GM23338 (cell line): ENCODE measurements around the gene CEP55. TPM values are rescaled to one million over a fixed set of nuclear protein-coding genes. Genes with fewer than 3 reads are reported as not detected.

ENCODE experiments used
- ATAC-seq: fragments of 200-7000 bp; cut with Tn5 transposase; 3 replicates; pipeline ENCODE4 v1.9.1; 2020
- DNase-seq: peaks from one replicate; pipeline ENCODE4 v3.0.0-alpha.2; 2015; ENCODE audit warnings: low spot score
- H2AFZ ChIP-seq: fragments of 200-600 bp; sonication (generic); 2 replicates; pipeline ENCODE4 v1.8.0; 2016; ENCODE audit warnings: antibody characterized with exemption, mild to moderate bottlenecking, moderate library complexity
- H3F3A ChIP-seq: fragments of 200-600 bp; sonication (generic); replicated peaks from 2 replicates; pipeline ENCODE4 v1.8.0; 2017; ENCODE audit warnings: antibody characterized with exemption, mixed run types, low read depth
- H3K27ac ChIP-seq: fragments of 200-600 bp; sonication (generic); 2 replicates; pipeline ENCODE4 v1.6.1; 2016; ENCODE audit warnings: low read depth
- H3K27me3 ChIP-seq: fragments of 200-600 bp; sonication (generic); 2 replicates; pipeline ENCODE4 v1.8.0; 2016; ENCODE audit warnings: mild to moderate bottlenecking, mixed run types, moderate library complexity; ENCODE audit not compliant: insufficient read depth
- H3K36me3 ChIP-seq: fragments of 200-600 bp; sonication (generic); 2 replicates; pipeline ENCODE4 v1.8.0; 2016; ENCODE audit warnings: mild to moderate bottlenecking; ENCODE audit not compliant: insufficient read depth
- H3K4me1 ChIP-seq: fragments of 200-600 bp; sonication (generic); 2 replicates; pipeline ENCODE4 v1.8.0; 2016; ENCODE audit warnings: mild to moderate bottlenecking, moderate library complexity; ENCODE audit not compliant: insufficient read depth
- H3K4me2 ChIP-seq: fragments of 200-600 bp; sonication (generic); 2 replicates; pipeline ENCODE4 v1.7.1; 2017; ENCODE audit warnings: mixed run types
- H3K4me3 ChIP-seq: fragments of 200-600 bp; sonication (generic); 2 replicates; pipeline ENCODE4 v1.6.1; 2016; ENCODE audit warnings: mixed run types
- H3K79me2 ChIP-seq: fragments of 200-600 bp; sonication (generic); replicated peaks from 2 replicates; pipeline ENCODE4 v1.8.0; 2017; ENCODE audit warnings: mild to moderate bottlenecking; ENCODE audit not compliant: insufficient read depth
- H3K9me2 ChIP-seq: fragments of 200-600 bp; sonication (generic); 2 replicates; pipeline ENCODE4 v1.8.0; 2017; ENCODE audit not compliant: insufficient read depth
- H4K20me1 ChIP-seq: fragments of 200-600 bp; sonication (generic); replicated peaks from 2 replicates; pipeline ENCODE4 v1.8.0; 2017; ENCODE audit warnings: mild to moderate bottlenecking; ENCODE audit not compliant: insufficient read depth
- H3K27ac Mint-ChIP-seq: 2 replicates; pipeline ENCODE4 v1.8.0; 2020; ENCODE audit warnings: inconsistent platforms, mild to moderate bottlenecking, moderate library complexity, mixed read lengths
- H3K27me3 Mint-ChIP-seq: 3 replicates; pipeline ENCODE4 v1.8.0; 2022; ENCODE audit warnings: low read depth, mild to moderate bottlenecking, moderate library complexity, mixed read lengths, inconsistent platforms; ENCODE audit not compliant: insufficient read depth, poor library complexity
- H3K36me3 Mint-ChIP-seq: 3 replicates; pipeline ENCODE4 v1.8.0; 2021; ENCODE audit warnings: low read depth, mild to moderate bottlenecking, inconsistent platforms, moderate library complexity, mixed read lengths
- H3K4me1 Mint-ChIP-seq: 3 replicates; pipeline ENCODE4 v1.8.0; 2020; ENCODE audit warnings: mild to moderate bottlenecking, inconsistent platforms, mixed read lengths
- H3K4me3 Mint-ChIP-seq: 3 replicates; pipeline ENCODE4 v1.8.0; 2021; ENCODE audit warnings: moderate library complexity, mild to moderate bottlenecking, inconsistent platforms, mixed read lengths
- H3K9me3 Mint-ChIP-seq: 3 replicates; pipeline ENCODE4 v1.8.0; 2020; ENCODE audit warnings: moderate library complexity, mild to moderate bottlenecking, inconsistent platforms, mixed read lengths
- CREB1 ChIP-seq: fragments of 250-450 bp; sonication (Bioruptor Pico); IDR thresholded peaks from 2 replicates; pipeline ENCODE4 v1.5.0; 2020; ENCODE audit warnings: low read depth, mild to moderate bottlenecking, moderate library complexity
- EZH2 ChIP-seq: fragments of 200-600 bp; sonication (generic); IDR thresholded peaks from one replicate; pipeline ENCODE4 v1.8.0; 2017; ENCODE audit warnings: antibody characterized with exemption, mild to moderate bottlenecking, low read depth; ENCODE audit not compliant: unreplicated experiment
- EZH2phosphoT487 ChIP-seq: fragments of 200-600 bp; sonication (generic); IDR thresholded peaks from one replicate; pipeline ENCODE4 v1.8.1; 2018; ENCODE audit warnings: antibody characterized with exemption; ENCODE audit not compliant: unreplicated experiment
- JUNB ChIP-seq: IDR thresholded peaks from one replicate; pipeline ENCODE4 v1.6.1; 2016; ENCODE audit warnings: antibody characterized with exemption; ENCODE audit not compliant: unreplicated experiment
- NANOG ChIP-seq: IDR thresholded peaks from 2 replicates; pipeline ENCODE4 v1.6.1; 2016; ENCODE audit warnings: antibody characterized with exemption, borderline replicate concordance
- POLR2AphosphoS5 ChIP-seq: IDR thresholded peaks from 2 replicates; pipeline ENCODE4 v1.6.1; 2016; ENCODE audit warnings: antibody characterized with exemption, low read depth
- STAT1 ChIP-seq: IDR thresholded peaks from one replicate; pipeline ENCODE4 v1.6.1; 2016; ENCODE audit warnings: antibody characterized with exemption; ENCODE audit not compliant: unreplicated experiment
- ZNF114 ChIP-seq: fragments of 250-450 bp; sonication (Bioruptor Pico); IDR thresholded peaks from 2 replicates; pipeline ENCODE4 v1.5.0; 2020; ENCODE audit warnings: mild to moderate bottlenecking, moderate library complexity
- ZNF331 ChIP-seq: fragments of 250-450 bp; sonication (Bioruptor Pico); IDR thresholded peaks from 2 replicates; pipeline ENCODE4 v1.5.0; 2020; ENCODE audit warnings: low read depth, mild to moderate bottlenecking, moderate library complexity
- polyA plus RNA-seq: library from polyadenylated mRNA; unstranded; fragments of >200 nt; fragmentation: Nextera tagmentation; extraction: Ambion mirVana; gene quantifications from 2 replicates; pipeline ENCODE4 v1.2.1, GENCODE V29; 2016
- total RNA-seq: library from RNA; depleted of rRNA; stranded (reverse); fragments of >200 nt; shearing (Covaris generic); gene quantifications from 2 replicates; pipeline ENCODE4 v1.2.3, GENCODE V29; 2014
- TF ChIP-seq, protein P1 (sequence below): IDR thresholded peaks from one replicate; pipeline ENCODE4 v1.6.1; 2018; ENCODE audit warnings: antibody characterized with exemption; ENCODE audit not compliant: unreplicated experiment
- TF ChIP-seq, protein P2 (sequence below), 2 experiments: fragments of 200-600 bp in 1 of 2; sonication (generic) in 1 of 2; conservative IDR thresholded peaks; 2 replicates each; pipeline versions ENCODE4 v1.5.1 to v1.6.1; 2016 to 2017; ENCODE audit warnings: antibody characterized with exemption in 2 of 2, low read depth in 2 of 2, mild to moderate bottlenecking in 2 of 2, moderate library complexity in 1 of 2
- TF ChIP-seq, protein P3 (sequence below): fragments of 250-450 bp; sonication (Bioruptor Pico); IDR thresholded peaks from 2 replicates; pipeline ENCODE4 v1.5.0; 2020; ENCODE audit warnings: mild to moderate bottlenecking, moderate library complexity
- TF ChIP-seq, protein P4 (sequence below): IDR thresholded peaks from 2 replicates; pipeline ENCODE4 v1.6.1; 2016; ENCODE audit warnings: antibody characterized with exemption

CEP55 gene
- total and polyA plus RNA-seq, 2 experiments from 2014 or later = 12.4 to 22.4 TPM

DNA sequence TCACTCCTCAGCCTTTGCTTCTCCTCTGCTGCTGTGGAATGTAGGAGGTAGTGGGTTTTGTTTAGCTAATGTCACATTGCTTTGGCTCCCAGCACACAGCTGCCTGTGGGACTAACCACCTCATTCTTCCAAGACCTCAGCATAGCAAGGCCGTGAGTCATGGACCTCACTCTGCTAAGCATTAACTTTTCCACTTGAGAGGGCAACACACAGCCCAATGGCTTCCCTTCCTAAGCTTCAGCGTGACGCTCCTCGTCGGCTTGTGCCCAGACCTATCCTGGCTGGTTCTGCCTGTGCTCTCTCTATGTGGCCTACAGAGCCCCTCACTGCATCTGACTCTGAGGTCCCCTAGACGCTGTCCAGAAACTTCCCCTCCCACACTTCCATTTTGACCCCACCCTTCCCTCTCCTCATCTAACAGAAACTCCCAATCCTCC, 37.6 kb upstream of the CEP55 start:
- Histone ChIP-seq H3K4me2 (no peak overlapping the region), H3K27me3 (no peaks in the 10 kb centered on the region), H3K27ac (no peak overlapping the region), H4K20me1 (no peaks in the 10 kb centered on the region), H3K4me3 (no peak overlapping the region), H3K36me3 (no peaks in the 10 kb centered on the region), H3F3A (no peaks in the 10 kb centered on the region), H2AFZ (peak overlapping the region; percentile 70; the same call in 1 of the 2 replicates), H3K79me2 (no peaks in the 10 kb centered on the region), H3K9me2 (no peaks in the 10 kb centered on the region), H3K4me1 (0 out of 2 replicates have a peak, but pooled peaks cover 4% of the 10 kb centered on the region)
- Mint-ChIP-seq H3K4me1 (peaks cover 5% of the 10 kb centered on the region; the same call in 2 of the 3 replicates), H3K36me3 (no peaks in the 10 kb centered on the region), H3K4me3 (no peak overlapping the region; the same call in 2 of the 3 replicates), H3K27ac (no peak overlapping the region), H3K27me3 (peaks cover 4% of the 10 kb centered on the region), H3K9me3 (no peaks in the 10 kb centered on the region)
- no peak for TF ChIP-seq STAT1
- no peak for TF ChIP-seq NANOG
- TF ChIP-seq, protein P1, sequence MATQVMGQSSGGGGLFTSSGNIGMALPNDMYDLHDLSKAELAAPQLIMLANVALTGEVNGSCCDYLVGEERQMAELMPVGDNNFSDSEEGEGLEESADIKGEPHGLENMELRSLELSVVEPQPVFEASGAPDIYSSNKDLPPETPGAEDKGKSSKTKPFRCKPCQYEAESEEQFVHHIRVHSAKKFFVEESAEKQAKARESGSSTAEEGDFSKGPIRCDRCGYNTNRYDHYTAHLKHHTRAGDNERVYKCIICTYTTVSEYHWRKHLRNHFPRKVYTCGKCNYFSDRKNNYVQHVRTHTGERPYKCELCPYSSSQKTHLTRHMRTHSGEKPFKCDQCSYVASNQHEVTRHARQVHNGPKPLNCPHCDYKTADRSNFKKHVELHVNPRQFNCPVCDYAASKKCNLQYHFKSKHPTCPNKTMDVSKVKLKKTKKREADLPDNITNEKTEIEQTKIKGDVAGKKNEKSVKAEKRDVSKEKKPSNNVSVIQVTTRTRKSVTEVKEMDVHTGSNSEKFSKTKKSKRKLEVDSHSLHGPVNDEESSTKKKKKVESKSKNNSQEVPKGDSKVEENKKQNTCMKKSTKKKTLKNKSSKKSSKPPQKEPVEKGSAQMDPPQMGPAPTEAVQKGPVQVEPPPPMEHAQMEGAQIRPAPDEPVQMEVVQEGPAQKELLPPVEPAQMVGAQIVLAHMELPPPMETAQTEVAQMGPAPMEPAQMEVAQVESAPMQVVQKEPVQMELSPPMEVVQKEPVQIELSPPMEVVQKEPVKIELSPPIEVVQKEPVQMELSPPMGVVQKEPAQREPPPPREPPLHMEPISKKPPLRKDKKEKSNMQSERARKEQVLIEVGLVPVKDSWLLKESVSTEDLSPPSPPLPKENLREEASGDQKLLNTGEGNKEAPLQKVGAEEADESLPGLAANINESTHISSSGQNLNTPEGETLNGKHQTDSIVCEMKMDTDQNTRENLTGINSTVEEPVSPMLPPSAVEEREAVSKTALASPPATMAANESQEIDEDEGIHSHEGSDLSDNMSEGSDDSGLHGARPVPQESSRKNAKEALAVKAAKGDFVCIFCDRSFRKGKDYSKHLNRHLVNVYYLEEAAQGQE = no peak
- TF ChIP-seq EZH2 = no peak
- TF ChIP-seq, protein P2, sequence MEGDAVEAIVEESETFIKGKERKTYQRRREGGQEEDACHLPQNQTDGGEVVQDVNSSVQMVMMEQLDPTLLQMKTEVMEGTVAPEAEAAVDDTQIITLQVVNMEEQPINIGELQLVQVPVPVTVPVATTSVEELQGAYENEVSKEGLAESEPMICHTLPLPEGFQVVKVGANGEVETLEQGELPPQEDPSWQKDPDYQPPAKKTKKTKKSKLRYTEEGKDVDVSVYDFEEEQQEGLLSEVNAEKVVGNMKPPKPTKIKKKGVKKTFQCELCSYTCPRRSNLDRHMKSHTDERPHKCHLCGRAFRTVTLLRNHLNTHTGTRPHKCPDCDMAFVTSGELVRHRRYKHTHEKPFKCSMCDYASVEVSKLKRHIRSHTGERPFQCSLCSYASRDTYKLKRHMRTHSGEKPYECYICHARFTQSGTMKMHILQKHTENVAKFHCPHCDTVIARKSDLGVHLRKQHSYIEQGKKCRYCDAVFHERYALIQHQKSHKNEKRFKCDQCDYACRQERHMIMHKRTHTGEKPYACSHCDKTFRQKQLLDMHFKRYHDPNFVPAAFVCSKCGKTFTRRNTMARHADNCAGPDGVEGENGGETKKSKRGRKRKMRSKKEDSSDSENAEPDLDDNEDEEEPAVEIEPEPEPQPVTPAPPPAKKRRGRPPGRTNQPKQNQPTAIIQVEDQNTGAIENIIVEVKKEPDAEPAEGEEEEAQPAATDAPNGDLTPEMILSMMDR (conservative IDR thresholded peaks at IDR 0.05; ENCODE audit: low read depth in 2 of 2) = no peak
- TF ChIP-seq POLR2AphosphoS5 = no peak
- TF ChIP-seq, protein P3, sequence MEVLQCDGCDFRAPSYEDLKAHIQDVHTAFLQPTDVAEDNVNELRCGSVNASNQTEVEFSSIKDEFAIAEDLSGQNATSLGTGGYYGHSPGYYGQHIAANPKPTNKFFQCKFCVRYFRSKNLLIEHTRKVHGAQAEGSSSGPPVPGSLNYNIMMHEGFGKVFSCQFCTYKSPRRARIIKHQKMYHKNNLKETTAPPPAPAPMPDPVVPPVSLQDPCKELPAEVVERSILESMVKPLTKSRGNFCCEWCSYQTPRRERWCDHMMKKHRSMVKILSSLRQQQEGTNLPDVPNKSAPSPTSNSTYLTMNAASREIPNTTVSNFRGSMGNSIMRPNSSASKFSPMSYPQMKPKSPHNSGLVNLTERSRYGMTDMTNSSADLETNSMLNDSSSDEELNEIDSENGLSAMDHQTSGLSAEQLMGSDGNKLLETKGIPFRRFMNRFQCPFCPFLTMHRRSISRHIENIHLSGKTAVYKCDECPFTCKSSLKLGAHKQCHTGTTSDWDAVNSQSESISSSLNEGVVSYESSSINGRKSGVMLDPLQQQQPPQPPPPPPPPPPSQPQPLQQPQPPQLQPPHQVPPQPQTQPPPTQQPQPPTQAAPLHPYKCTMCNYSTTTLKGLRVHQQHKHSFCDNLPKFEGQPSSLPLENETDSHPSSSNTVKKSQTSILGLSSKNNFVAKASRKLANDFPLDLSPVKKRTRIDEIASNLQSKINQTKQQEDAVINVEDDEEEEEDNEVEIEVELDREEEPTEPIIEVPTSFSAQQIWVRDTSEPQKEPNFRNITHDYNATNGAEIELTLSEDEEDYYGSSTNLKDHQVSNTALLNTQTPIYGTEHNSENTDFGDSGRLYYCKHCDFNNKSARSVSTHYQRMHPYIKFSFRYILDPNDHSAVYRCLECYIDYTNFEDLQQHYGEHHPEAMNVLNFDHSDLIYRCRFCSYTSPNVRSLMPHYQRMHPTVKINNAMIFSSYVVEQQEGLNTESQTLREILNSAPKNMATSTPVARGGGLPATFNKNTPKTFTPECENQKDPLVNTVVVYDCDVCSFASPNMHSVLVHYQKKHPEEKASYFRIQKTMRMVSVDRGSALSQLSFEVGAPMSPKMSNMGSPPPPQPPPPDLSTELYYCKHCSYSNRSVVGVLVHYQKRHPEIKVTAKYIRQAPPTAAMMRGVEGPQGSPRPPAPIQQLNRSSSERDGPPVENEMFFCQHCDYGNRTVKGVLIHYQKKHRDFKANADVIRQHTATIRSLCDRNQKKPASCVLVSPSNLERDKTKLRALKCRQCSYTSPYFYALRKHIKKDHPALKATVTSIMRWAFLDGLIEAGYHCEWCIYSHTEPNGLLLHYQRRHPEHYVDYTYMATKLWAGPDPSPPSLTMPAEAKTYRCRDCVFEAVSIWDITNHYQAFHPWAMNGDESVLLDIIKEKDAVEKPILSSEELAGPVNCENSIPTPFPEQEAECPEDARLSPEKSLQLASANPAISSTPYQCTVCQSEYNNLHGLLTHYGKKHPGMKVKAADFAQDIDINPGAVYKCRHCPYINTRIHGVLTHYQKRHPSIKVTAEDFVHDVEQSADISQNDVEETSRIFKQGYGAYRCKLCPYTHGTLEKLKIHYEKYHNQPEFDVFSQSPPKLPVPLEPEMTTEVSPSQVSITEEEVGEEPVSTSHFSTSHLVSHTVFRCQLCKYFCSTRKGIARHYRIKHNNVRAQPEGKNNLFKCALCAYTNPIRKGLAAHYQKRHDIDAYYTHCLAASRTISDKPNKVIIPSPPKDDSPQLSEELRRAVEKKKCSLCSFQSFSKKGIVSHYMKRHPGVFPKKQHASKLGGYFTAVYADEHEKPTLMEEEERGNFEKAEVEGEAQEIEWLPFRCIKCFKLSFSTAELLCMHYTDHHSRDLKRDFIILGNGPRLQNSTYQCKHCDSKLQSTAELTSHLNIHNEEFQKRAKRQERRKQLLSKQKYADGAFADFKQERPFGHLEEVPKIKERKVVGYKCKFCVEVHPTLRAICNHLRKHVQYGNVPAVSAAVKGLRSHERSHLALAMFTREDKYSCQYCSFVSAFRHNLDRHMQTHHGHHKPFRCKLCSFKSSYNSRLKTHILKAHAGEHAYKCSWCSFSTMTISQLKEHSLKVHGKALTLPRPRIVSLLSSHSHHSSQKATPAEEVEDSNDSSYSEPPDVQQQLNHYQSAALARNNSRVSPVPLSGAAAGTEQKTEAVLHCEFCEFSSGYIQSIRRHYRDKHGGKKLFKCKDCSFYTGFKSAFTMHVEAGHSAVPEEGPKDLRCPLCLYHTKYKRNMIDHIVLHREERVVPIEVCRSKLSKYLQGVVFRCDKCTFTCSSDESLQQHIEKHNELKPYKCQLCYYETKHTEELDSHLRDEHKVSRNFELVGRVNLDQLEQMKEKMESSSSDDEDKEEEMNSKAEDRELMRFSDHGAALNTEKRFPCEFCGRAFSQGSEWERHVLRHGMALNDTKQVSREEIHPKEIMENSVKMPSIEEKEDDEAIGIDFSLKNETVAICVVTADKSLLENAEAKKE = no peak
- TF ChIP-seq ZNF331 = no peak
- TF ChIP-seq ZNF114 (CRISPR knock-in tag) = no peak
- TF ChIP-seq JUNB = no peak
- no peak for TF ChIP-seq EZH2phosphoT487
- TF ChIP-seq, protein P4, sequence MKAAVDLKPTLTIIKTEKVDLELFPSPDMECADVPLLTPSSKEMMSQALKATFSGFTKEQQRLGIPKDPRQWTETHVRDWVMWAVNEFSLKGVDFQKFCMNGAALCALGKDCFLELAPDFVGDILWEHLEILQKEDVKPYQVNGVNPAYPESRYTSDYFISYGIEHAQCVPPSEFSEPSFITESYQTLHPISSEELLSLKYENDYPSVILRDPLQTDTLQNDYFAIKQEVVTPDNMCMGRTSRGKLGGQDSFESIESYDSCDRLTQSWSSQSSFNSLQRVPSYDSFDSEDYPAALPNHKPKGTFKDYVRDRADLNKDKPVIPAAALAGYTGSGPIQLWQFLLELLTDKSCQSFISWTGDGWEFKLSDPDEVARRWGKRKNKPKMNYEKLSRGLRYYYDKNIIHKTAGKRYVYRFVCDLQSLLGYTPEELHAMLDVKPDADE = no peak
- no peak for TF ChIP-seq CREB1 (CRISPR knock-in tag)
- DNase-seq (peak; percentile 41), ATAC-seq (peak; percentile 80)
